HG03342 (cell line): ENCODE results near the gene CELF4.

Experiments
- ATAC-seq: cut with Tn5 transposase; IDR thresholded peaks from one replicate; pipeline ENCODE4 v1.9.1; 2021; ENCODE audit warnings: mild to moderate bottlenecking, moderate library complexity; ENCODE audit not compliant: unreplicated experiment

The CELF4 gene

GRCh38 chr18:37565101-37565976, at the start of gene CELF4:
TSS of gene CELF4 (minus strand) at chr18:37565798.
- no peak for ATAC-seq

GRCh38 chr18:37613253-37613565, 47.6 kb upstream of the CELF4 start:
- no peak for ATAC-seq

- no peak for ATAC-seq
These were observed 47.1 kb upstream of the CELF4 start for GRCh38 chr18:37612524-37613252.

GRCh38 chr18:37611614-37612279, 46.1 kb upstream of the CELF4 start:
- no peak for ATAC-seq

- no peak for ATAC-seq
These were observed 43.3 kb upstream of the CELF4 start for GRCh38 chr18:37608876-37609275.

- no peak for ATAC-seq
These were observed 41.7 kb upstream of the CELF4 start for GRCh38 chr18:37607281-37607680.

GRCh38 chr18:37604032-37604431, 38.4 kb upstream of the CELF4 start:
- ATAC-seq = no peak

GRCh38 chr18:37598966-37599896, 33.6 kb upstream of the CELF4 start:
- no peak for ATAC-seq

- no peak for ATAC-seq
These were observed 32.8 kb upstream of the CELF4 start for GRCh38 chr18:37598396-37598795.

GRCh38 chr18:37590346-37590745, 24.7 kb upstream of the CELF4 start:
- no peak for ATAC-seq

- no peak for ATAC-seq
These were observed 22.7 kb upstream of the CELF4 start for GRCh38 chr18:37588289-37588688.

GRCh38 chr18:37586656-37587225, 21.1 kb upstream of the CELF4 start:
- ATAC-seq = no peak

GRCh38 chr18:37584952-37585695, 19.5 kb upstream of the CELF4 start:
- no peak for ATAC-seq

GRCh38 chr18:37584217-37584616, 18.6 kb upstream of the CELF4 start:
- ATAC-seq = no peak

- ATAC-seq = no peak
These were observed 16.7 kb upstream of the CELF4 start for GRCh38 chr18:37582261-37582660.

- peak; percentile 58 for ATAC-seq
These were observed 13.4 kb upstream of the CELF4 start for GRCh38 chr18:37578886-37579513.

- ATAC-seq = no peak
These were observed 12.6 kb upstream of the CELF4 start for GRCh38 chr18:37578182-37578678.

GRCh38 chr18:37577051-37577611, 11.5 kb upstream of the CELF4 start:
- no peak for ATAC-seq

- ATAC-seq = no peak
These were observed 10.0 kb upstream of the CELF4 start for GRCh38 chr18:37575646-37576045.
